ENCODE measurements around the gene NEK10.

GRCh38 chr3:27213450-27213849 lies 155.7 kb downstream of the NEK10 start:
- TF ChIP-seq POLR2A (IDR thresholded peaks at IDR 0.05) = no peak
- TF ChIP-seq CTCF (IDR thresholded peaks at IDR 0.05) = no peak

Measured in lower leg skin (tissue), 3 donors.